Prostate gland (tissue), 2 donors: Measurements from ENCODE around the gene TTC1. TPM values are rescaled to one million over a fixed set of nuclear protein-coding genes. Genes with fewer than 3 reads are reported as not detected.

Source experiments
- DNase-seq: peaks from one replicate; pipeline ENCODE4 v3.0.0-alpha.2; 2019; ENCODE audit warnings: low spot score
- H3K27ac ChIP-seq, 2 donors: fragments of 200-600 bp; sonication (generic); 2 replicates each; pipeline ENCODE4 v1.5.1; 2017 to 2019
- H3K27me3 ChIP-seq: fragments of 200-600 bp; sonication (generic); replicated peaks from 2 replicates; pipeline ENCODE4 v1.5.1; 2019; ENCODE audit not compliant: insufficient read depth
- H3K36me3 ChIP-seq, 2 donors: fragments of 200-600 bp; sonication (generic); 1 replicate in 1 of 2; 2 replicates in 1 of 2; pipeline versions ENCODE4 v1.5.1 to v1.8.1; 2017 to 2019
- H3K4me1 ChIP-seq: fragments of 200-600 bp; sonication (generic); replicated peaks from 2 replicates; pipeline ENCODE4 v1.5.1; 2019
- H3K4me3 ChIP-seq, 2 donors: fragments of 200-600 bp; sonication (generic); 2 replicates each; pipeline ENCODE4 v1.5.1; 2017 to 2019
- H3K9me3 ChIP-seq: fragments of 200-600 bp; sonication (generic); 2 replicates; pipeline ENCODE4 v1.5.1; 2017
- POLR2A ChIP-seq: fragments of 450-650 bp; IDR thresholded peaks from one replicate; pipeline ENCODE4 v1.6.1; 2016; ENCODE audit warnings: antibody characterized with exemption, mild to moderate bottlenecking
- POLR2AphosphoS5 ChIP-seq: sonication (generic); formaldehyde crosslinking; IDR thresholded peaks from one replicate; pipeline ENCODE4 v1.6.1; 2017; ENCODE audit warnings: antibody characterized with exemption
- WGBS: methylation state at CpG from one replicate; pipeline ENCODE4 v1.1.5; 2018; 5-methylcytosine and 5-hydroxymethylcytosine counted together
- intact Hi-C: fragments of 100-400 bp; cut with DNase I; formaldehyde crosslinking; loops from one replicate; pipeline ENCODE4 v1.14.2; 2022
- total RNA-seq, 2 donors: library from RNA; depleted of rRNA; stranded (reverse); fragments of >200 nt; gene quantifications; one replicate each; pipeline ENCODE4 v1.1.0, GENCODE V29; 2016
- TF ChIP-seq, protein P1 (sequence below), 4 experiments: fragments of 200-600 bp in 2 of 4; fragments of 450-650 bp in 2 of 4; sonication (generic) in 2 of 4; IDR thresholded peaks; 1 replicate in 3 of 4; 2 replicates in 1 of 4; pipeline ENCODE4 v1.5.1; 2016 to 2019; ENCODE audit warnings: antibody characterized with exemption in 4 of 4, mild to moderate bottlenecking in 2 of 4, moderate library complexity in 2 of 4

Gene TTC1
- total RNA-seq, 2 donors from 2014 or later, result 30.6 to 34.2 TPM

GRCh38 chr5:160029004-160029403 lies 20.1 kb downstream of the TTC1 start:
- no peaks in the 10 kb centered on the region for H3K36me3 ChIP-seq
- DNase-seq, result no peak
- H3K27me3 ChIP-seq, result no peaks in the 10 kb centered on the region
- no peak overlapping the region for H3K27ac ChIP-seq
- H3K9me3 ChIP-seq, result no peaks in the 10 kb centered on the region
- H3K4me1 ChIP-seq, result peaks cover 3% of the 10 kb centered on the region
- intact Hi-C loops, result no loop called here
- TF ChIP-seq POLR2A (no peak), POLR2AphosphoS5 (no peak)
- TF ChIP-seq, protein P1, sequence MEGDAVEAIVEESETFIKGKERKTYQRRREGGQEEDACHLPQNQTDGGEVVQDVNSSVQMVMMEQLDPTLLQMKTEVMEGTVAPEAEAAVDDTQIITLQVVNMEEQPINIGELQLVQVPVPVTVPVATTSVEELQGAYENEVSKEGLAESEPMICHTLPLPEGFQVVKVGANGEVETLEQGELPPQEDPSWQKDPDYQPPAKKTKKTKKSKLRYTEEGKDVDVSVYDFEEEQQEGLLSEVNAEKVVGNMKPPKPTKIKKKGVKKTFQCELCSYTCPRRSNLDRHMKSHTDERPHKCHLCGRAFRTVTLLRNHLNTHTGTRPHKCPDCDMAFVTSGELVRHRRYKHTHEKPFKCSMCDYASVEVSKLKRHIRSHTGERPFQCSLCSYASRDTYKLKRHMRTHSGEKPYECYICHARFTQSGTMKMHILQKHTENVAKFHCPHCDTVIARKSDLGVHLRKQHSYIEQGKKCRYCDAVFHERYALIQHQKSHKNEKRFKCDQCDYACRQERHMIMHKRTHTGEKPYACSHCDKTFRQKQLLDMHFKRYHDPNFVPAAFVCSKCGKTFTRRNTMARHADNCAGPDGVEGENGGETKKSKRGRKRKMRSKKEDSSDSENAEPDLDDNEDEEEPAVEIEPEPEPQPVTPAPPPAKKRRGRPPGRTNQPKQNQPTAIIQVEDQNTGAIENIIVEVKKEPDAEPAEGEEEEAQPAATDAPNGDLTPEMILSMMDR (IDR thresholded peaks at IDR 0.05), result no peak
- H3K4me3 ChIP-seq, result no peak overlapping the region
- 85% methylated on average over 1 of the region's 1 CpG for whole genome bisulfite sequencing

DNA sequence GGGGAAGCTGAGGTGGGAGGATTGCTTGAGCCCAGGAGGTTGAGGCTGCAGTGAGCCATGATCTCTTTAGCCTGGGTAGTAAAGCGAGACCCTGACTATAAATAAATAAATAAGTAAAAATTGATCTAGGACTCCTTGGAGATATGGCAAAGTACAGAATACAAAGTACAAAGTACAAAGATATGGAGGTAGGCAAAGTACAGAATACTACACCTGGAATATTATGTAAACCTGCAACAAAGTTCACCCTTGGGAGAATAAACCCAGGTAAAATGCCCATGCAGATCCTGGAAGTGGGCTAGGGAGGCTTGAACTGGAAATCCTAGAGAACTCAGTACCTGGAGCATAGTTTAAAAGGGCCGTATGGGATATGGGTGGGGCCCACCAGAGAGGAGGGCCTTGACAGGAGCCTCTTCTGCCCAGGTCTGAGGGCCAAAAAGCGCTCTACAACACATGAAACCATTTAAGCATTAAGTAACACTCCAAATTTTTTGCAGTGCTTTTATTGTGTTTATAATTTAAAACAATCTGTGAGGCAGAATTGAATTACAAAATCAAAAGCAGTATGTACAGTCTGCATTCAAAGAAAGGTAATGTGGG lies 20.7 kb downstream of the TTC1 start:
- WGBS, result 93% methylated on average over 3 of the region's 3 CpGs
- peaks cover 3% of the 10 kb centered on the region for H3K4me1 ChIP-seq
- no peak for DNase-seq

GRCh38 chr5:160030631-160031377 lies 21.9 kb downstream of the TTC1 start:
- no peak for TF ChIP-seq POLR2A
- no peak for TF ChIP-seq POLR2AphosphoS5
- TF ChIP-seq, protein P1 (IDR thresholded peaks at IDR 0.05), result no peak
- H3K27me3 ChIP-seq, result no peaks in the 10 kb centered on the region
- H3K27ac ChIP-seq, result no peak overlapping the region
- no peak overlapping the region for H3K4me3 ChIP-seq
- peaks cover 3% of the 10 kb centered on the region for H3K4me1 ChIP-seq
- DNase-seq, result no peak
- no peaks in the 10 kb centered on the region for H3K9me3 ChIP-seq
- no peaks in the 10 kb centered on the region for H3K36me3 ChIP-seq
- intact Hi-C loops, result no loop called here
- WGBS, result 38% methylated on average over 3 of the region's 3 CpGs

More for the DNA sequence above, 20.7 kb downstream of the TTC1 start:
- intact Hi-C loops, result no loop called here
- Histone ChIP-seq H3K36me3 (no peaks in the 10 kb centered on the region), H3K4me3 (no peak overlapping the region), H3K27me3 (no peaks in the 10 kb centered on the region), H3K9me3 (no peaks in the 10 kb centered on the region), H3K27ac (no peak overlapping the region)
- TF ChIP-seq, protein P1 (IDR thresholded peaks at IDR 0.05), result no peak
- no peak for TF ChIP-seq POLR2AphosphoS5
- TF ChIP-seq POLR2A, result no peak

DNA sequence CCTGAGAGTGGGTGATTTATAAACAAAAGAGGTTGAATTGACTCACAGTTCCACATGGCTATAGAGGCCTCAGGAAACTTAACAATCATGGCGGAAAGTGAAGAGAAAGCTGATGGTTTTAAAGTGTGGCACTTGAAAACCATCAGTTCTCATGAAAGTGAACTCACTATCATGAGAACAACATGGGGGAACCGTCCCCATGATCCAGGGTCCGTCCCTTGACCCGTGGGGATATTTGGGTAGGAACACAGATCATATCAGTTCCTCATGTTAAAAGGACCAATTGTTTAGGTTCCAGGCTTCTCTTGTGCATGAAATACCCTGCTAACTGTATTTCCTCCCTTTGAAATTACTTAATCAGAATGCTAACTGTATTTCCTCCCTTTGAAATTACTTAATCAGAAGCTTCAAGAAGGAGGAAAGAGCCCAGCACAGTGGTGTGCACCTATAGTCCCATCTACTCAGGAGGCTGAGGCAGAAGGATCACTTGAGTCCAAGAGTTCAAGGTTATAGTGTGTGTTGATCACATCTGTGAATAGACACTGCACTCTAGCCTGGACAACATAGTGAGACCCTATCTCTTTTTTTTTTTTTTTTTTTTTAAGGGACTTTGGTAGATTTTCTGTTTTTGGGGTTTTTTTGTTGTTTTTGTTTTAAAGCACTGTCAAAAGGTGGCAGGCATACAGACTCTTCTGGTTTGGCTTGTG lies 24.8 kb downstream of the TTC1 start:
- intact Hi-C loops, result no loop called here
- no peaks in the 10 kb centered on the region for H3K9me3 ChIP-seq
- no peaks in the 10 kb centered on the region for H3K27me3 ChIP-seq
- 68% methylated on average over 4 of the region's 4 CpGs for WGBS
- no peak overlapping the region for H3K4me3 ChIP-seq
- H3K4me1 ChIP-seq, result peaks cover 3% of the 10 kb centered on the region
- TF ChIP-seq, protein P1 (IDR thresholded peaks at IDR 0.05), result no peak
- TF ChIP-seq POLR2A (no peak), POLR2AphosphoS5 (no peak)
- no peaks in the 10 kb centered on the region for H3K36me3 ChIP-seq
- no peak for DNase-seq
- H3K27ac ChIP-seq, result no peak overlapping the region
